Naive thymus-derived CD4-positive, alpha-beta T cell (primary cell): Measurements from ENCODE around the gene GRIP2. TPM values are rescaled to one million over a fixed set of nuclear protein-coding genes. Genes with fewer than 3 reads are reported as not detected.

ENCODE experiments used
- ATAC-seq: fragments of 150-1000 bp; cut with Tn5 transposase; 2 replicates; pipeline ENCODE4 v1.10.0; 2021; ENCODE audit warnings: mild to moderate bottlenecking, moderate library complexity
- CTCF ChIA-PET: fragments of 350-600 bp; sonication (Branson Sonifier 250); formaldehyde crosslinking; loops from one replicate; lab custom pipeline; 2021; ENCODE audit warnings: antibody characterized with exemption; lab: Charles Lee
- POLR2A ChIA-PET: fragments of 350-600 bp; sonication (Branson Sonifier 250); formaldehyde crosslinking; loops from one replicate; lab custom pipeline; 2021; ENCODE audit warnings: antibody characterized with exemption, inconsistent platforms; lab: Charles Lee
- DNase-seq, 9 donors: peaks; one replicate each; pipeline versions ENCODE4 v3.0.0 to v3.0.0-alpha.2; 2020 to 2022; ENCODE audit warnings: mixed read lengths in 1 of 9
- H3K27ac ChIP-seq: one replicate; pipeline ENCODE4 v1.7.0; 2013; ENCODE audit warnings: mild to moderate bottlenecking, low read depth, low read length, moderate library complexity
- H3K27me3 ChIP-seq, 2 donors: one replicate each; pipeline ENCODE4 v1.7.0; 2013; ENCODE audit warnings: low read length in 2 of 2, mild to moderate bottlenecking in 2 of 2, moderate library complexity in 2 of 2; ENCODE audit not compliant: control insufficient read depth in 2 of 2, insufficient read depth in 2 of 2
- H3K36me3 ChIP-seq, 3 experiments: 1 replicate in 2 of 3; 2 replicates in 1 of 3; pipeline ENCODE4 v1.7.0; 2013; ENCODE audit warnings: low read length in 3 of 3, mild to moderate bottlenecking in 3 of 3, moderate library complexity in 1 of 3; ENCODE audit not compliant: insufficient read depth in 3 of 3, control insufficient read depth in 2 of 3
- H3K4me1 ChIP-seq, 2 donors: one replicate each; pipeline ENCODE4 v1.7.0; 2013; ENCODE audit warnings: low read length in 2 of 2, mild to moderate bottlenecking in 2 of 2, moderate library complexity in 1 of 2; ENCODE audit not compliant: control insufficient read depth in 2 of 2, insufficient read depth in 2 of 2
- H3K4me3 ChIP-seq: 2 replicates; pipeline ENCODE4 v1.7.0; 2013; ENCODE audit warnings: mild to moderate bottlenecking, low read length
- H3K9me3 ChIP-seq, 3 experiments: 1 replicate in 2 of 3; 2 replicates in 1 of 3; pipeline ENCODE4 v1.7.0; 2013; ENCODE audit warnings: low read length in 3 of 3; ENCODE audit not compliant: control insufficient read depth in 2 of 3
- H3K27ac Mint-ChIP-seq, 9 donors: one replicate each; pipeline ENCODE4 v1.8.0; 2020 to 2022; ENCODE audit warnings: mixed read lengths in 9 of 9, mild to moderate bottlenecking in 8 of 9, moderate library complexity in 5 of 9, inconsistent platforms in 2 of 9
- H3K27me3 Mint-ChIP-seq, 5 donors: one replicate each; pipeline ENCODE4 v1.8.0; 2021 to 2022; ENCODE audit warnings: mixed read lengths in 5 of 5, mild to moderate bottlenecking in 1 of 5
- H3K36me3 Mint-ChIP-seq, 5 donors: one replicate each; pipeline ENCODE4 v1.8.0; 2020 to 2022; ENCODE audit warnings: mixed read lengths in 5 of 5, mild to moderate bottlenecking in 3 of 5, inconsistent platforms in 1 of 5
- H3K4me1 Mint-ChIP-seq, 7 donors: one replicate each; pipeline ENCODE4 v1.8.0; 2020 to 2022; ENCODE audit warnings: mixed read lengths in 7 of 7, mild to moderate bottlenecking in 3 of 7, inconsistent platforms in 1 of 7
- H3K4me3 Mint-ChIP-seq, 10 donors: one replicate each; pipeline ENCODE4 v1.8.0; 2020 to 2022; ENCODE audit warnings: mild to moderate bottlenecking in 10 of 10, mixed read lengths in 10 of 10, moderate library complexity in 6 of 10, inconsistent platforms in 2 of 10
- H3K9me3 Mint-ChIP-seq, 11 donors: one replicate each; pipeline ENCODE4 v1.8.0; 2020 to 2022; ENCODE audit warnings: mixed read lengths in 11 of 11, mild to moderate bottlenecking in 4 of 11, inconsistent platforms in 1 of 11, moderate library complexity in 1 of 11
- intact Hi-C, 2 donors: fragments of 100-400 bp; cut with micrococcal nuclease; formaldehyde crosslinking; loops; one replicate each; pipeline ENCODE4 v1.15.1; 2023
- polyA plus RNA-seq, 2 donors: library from polyadenylated mRNA; unstranded; fragments of 300-500 nt; fragmentation: Illumina TruSeq; gene quantifications; one replicate each; pipeline ENCODE4 v1.2.3, GENCODE V29; 2021
- total RNA-seq, 6 experiments: library from RNA in 5 of 6; stranded (reverse) in 5 of 6; gene quantifications; 1 replicate in 5 of 6; 2 replicates in 1 of 6; pipeline ENCODE4 v1.2.3 and lab custom pipeline; 2021 to 2026

Gene GRIP2
- total and polyA plus RNA-seq, 7 experiments from 2014 or later: not detected

- H3K27ac ChIP-seq: no peak overlapping the region
- Mint-ChIP-seq H3K27ac (no peak overlapping the region), H3K36me3 (no peaks in the 10 kb centered on the region), H3K9me3 (no peaks in the 10 kb centered on the region), H3K4me1 (no peaks in the 10 kb centered on the region), H3K27me3 (peaks cover 6 to 36% (median 10%) of the 10 kb centered on the region in 5 donors), H3K4me3 (no peak overlapping the region)
- DNase-seq (no peak), ATAC-seq (no peak)
- H3K9me3 ChIP-seq: no peaks in the 10 kb centered on the region
- ChIA-PET CTCF (interaction anchor here (0.7 kb wide), 1 partner anchor 526 kb away, joined by 3 read pairs; no protein-coding TSS in a partner anchor), POLR2A (no interaction called here)
- no peaks in the 10 kb centered on the region for H3K36me3 ChIP-seq
- intact Hi-C loops: no loop called here
- H3K27me3 ChIP-seq: no peaks in the 10 kb centered on the region
- no peak overlapping the region for H3K4me3 ChIP-seq
- H3K4me1 ChIP-seq: no peaks in the 10 kb centered on the region
Measured at GRCh38 chr3:14581334-14582044, 41.3 kb upstream of the GRIP2 start.

- H3K27ac ChIP-seq: no peak overlapping the region
- POLR2A ChIA-PET: no interaction called here
- H3K4me1 Mint-ChIP-seq: no peaks in the 10 kb centered on the region
- intact Hi-C loops: no loop called here
- no peak overlapping the region for H3K4me3 Mint-ChIP-seq
- no peaks in the 10 kb centered on the region for H3K9me3 Mint-ChIP-seq
- peaks cover 0 to 16% (median 12%) of the 10 kb centered on the region in 5 donors for H3K27me3 Mint-ChIP-seq
- no peak for ATAC-seq
- H3K4me3 ChIP-seq: no peak overlapping the region
- no peaks in the 10 kb centered on the region for H3K36me3 ChIP-seq
- no peaks in the 10 kb centered on the region for H3K4me1 ChIP-seq
- no peaks in the 10 kb centered on the region for H3K9me3 ChIP-seq
- no peak for DNase-seq
- CTCF ChIA-PET: no interaction called here
- H3K27ac Mint-ChIP-seq: no peak overlapping the region
- H3K36me3 Mint-ChIP-seq: no peaks in the 10 kb centered on the region
- no peaks in the 10 kb centered on the region for H3K27me3 ChIP-seq
Measured at GRCh38 chr3:14577897-14578296, 37.8 kb upstream of the GRIP2 start.

GRCh38 chr3:14576163-14576562 is 36.0 kb upstream of the GRIP2 start:
- no peaks in the 10 kb centered on the region for H3K4me1 ChIP-seq
- intact Hi-C loops: no loop called here

GRCh38 chr3:14574183-14574582 is 34.0 kb upstream of the GRIP2 start:
- POLR2A ChIA-PET: no interaction called here
- CTCF ChIA-PET: interaction anchor here (0.8 kb wide), 1 partner anchor 286 kb away, joined by 3 read pairs; no protein-coding TSS in a partner anchor
- Histone ChIP-seq H3K27ac (no peak overlapping the region), H3K9me3 (no peaks in the 10 kb centered on the region), H3K4me1 (no peaks in the 10 kb centered on the region), H3K36me3 (no peaks in the 10 kb centered on the region), H3K27me3 (no peaks in the 10 kb centered on the region), H3K4me3 (no peak overlapping the region)
- Mint-ChIP-seq H3K27ac (no peak overlapping the region), H3K4me3 (no peak overlapping the region), H3K27me3 (peaks cover 0 to 12% (median 6%) of the 10 kb centered on the region in 5 donors), H3K9me3 (no peaks in the 10 kb centered on the region), H3K4me1 (peaks cover 0 to 7% (median 6%) of the 10 kb centered on the region in 7 donors), H3K36me3 (no peaks in the 10 kb centered on the region)
- no peak for ATAC-seq
- no peak for DNase-seq
- intact Hi-C loops: no loop called here

More at GRCh38 chr3:14576163-14576562, 36.0 kb upstream of the GRIP2 start:
- H3K9me3 ChIP-seq: no peaks in the 10 kb centered on the region
- ChIA-PET POLR2A (no interaction called here), CTCF (no interaction called here)
- H3K27ac Mint-ChIP-seq: no peak overlapping the region
- H3K4me3 Mint-ChIP-seq: no peak overlapping the region
- no peak for DNase-seq
- H3K9me3 Mint-ChIP-seq: no peaks in the 10 kb centered on the region
- no peaks in the 10 kb centered on the region for H3K27me3 ChIP-seq
- no peaks in the 10 kb centered on the region for H3K36me3 ChIP-seq
- ATAC-seq: no peak
- H3K36me3 Mint-ChIP-seq: no peaks in the 10 kb centered on the region
- no peak overlapping the region for H3K27ac ChIP-seq
- H3K27me3 Mint-ChIP-seq: peaks cover 0 to 12% (median 6%) of the 10 kb centered on the region in 5 donors
- H3K4me1 Mint-ChIP-seq: no peaks in the 10 kb centered on the region
- H3K4me3 ChIP-seq: no peak overlapping the region

- Histone ChIP-seq H3K4me3 (no peak overlapping the region), H3K27ac (no peak overlapping the region), H3K9me3 (no peaks in the 10 kb centered on the region), H3K36me3 (no peaks in the 10 kb centered on the region), H3K4me1 (no peaks in the 10 kb centered on the region), H3K27me3 (no peaks in the 10 kb centered on the region)
- H3K27me3 Mint-ChIP-seq: peaks cover 0 to 12% (median 6%) of the 10 kb centered on the region in 5 donors
- DNase-seq (no peak), ATAC-seq (no peak)
- H3K9me3 Mint-ChIP-seq: no peaks in the 10 kb centered on the region
- H3K4me1 Mint-ChIP-seq: peaks cover 0 to 7% (median 6%) of the 10 kb centered on the region in 7 donors
- H3K4me3 Mint-ChIP-seq: no peak overlapping the region
- ChIA-PET POLR2A (no interaction called here), CTCF (interaction anchor here (0.8 kb wide), 1 partner anchor 285 kb away, joined by 3 read pairs; no protein-coding TSS in a partner anchor)
- no peaks in the 10 kb centered on the region for H3K36me3 Mint-ChIP-seq
- intact Hi-C loops: no loop called here
- no peak overlapping the region for H3K27ac Mint-ChIP-seq
Measured at GRCh38 chr3:14573706-14574105, 33.6 kb upstream of the GRIP2 start.

GRCh38 chr3:14570864-14571263 is 30.7 kb upstream of the GRIP2 start:
- Mint-ChIP-seq H3K27me3 (peaks cover 0 to 17% (median 6%) of the 10 kb centered on the region in 5 donors), H3K4me3 (no peak overlapping the region), H3K9me3 (no peaks in the 10 kb centered on the region), H3K4me1 (peaks cover 0 to 7% (median 6%) of the 10 kb centered on the region in 7 donors), H3K27ac (peak overlapping the region in 1 of 9 donors; percentile 36), H3K36me3 (no peaks in the 10 kb centered on the region)
- DNase-seq (no peak), ATAC-seq (no peak)
- Histone ChIP-seq H3K27ac (no peak overlapping the region), H3K36me3 (no peaks in the 10 kb centered on the region), H3K27me3 (no peaks in the 10 kb centered on the region), H3K4me3 (no peak overlapping the region), H3K4me1 (no peaks in the 10 kb centered on the region), H3K9me3 (no peaks in the 10 kb centered on the region)
- ChIA-PET POLR2A (no interaction called here), CTCF (no interaction called here)
- intact Hi-C loops: no loop called here

- intact Hi-C loops: no loop called here
- Histone ChIP-seq H3K9me3 (no peaks in the 10 kb centered on the region), H3K36me3 (no peaks in the 10 kb centered on the region), H3K27me3 (no peaks in the 10 kb centered on the region), H3K4me1 (no peaks in the 10 kb centered on the region), H3K27ac (no peak overlapping the region), H3K4me3 (no peak overlapping the region)
- H3K4me1 Mint-ChIP-seq: peaks cover 0 to 7% (median 6%) of the 10 kb centered on the region in 7 donors
- H3K27ac Mint-ChIP-seq: peak overlapping the region in 1 of 9 donors; percentile 43
- DNase-seq (no peak), ATAC-seq (no peak)
- no peaks in the 10 kb centered on the region for H3K9me3 Mint-ChIP-seq
- CTCF ChIA-PET: no interaction called here
- H3K36me3 Mint-ChIP-seq: no peaks in the 10 kb centered on the region
- POLR2A ChIA-PET: no interaction called here
- H3K4me3 Mint-ChIP-seq: no peak overlapping the region
- peaks cover 0 to 17% (median 6%) of the 10 kb centered on the region in 5 donors for H3K27me3 Mint-ChIP-seq
Measured at GRCh38 chr3:14570089-14570488, 29.9 kb upstream of the GRIP2 start.
